ENCODE measurements around the gene PEX6.
"Not testable (repeated sequence)": the region's sequence is repeated elsewhere in the genome, so short reads cannot be mapped to it uniquely, and the experiment has no call there.

PEX6 gene

GRCh38 chr6:42978839-42979522 lies at the start of gene PEX6:
TSS of gene PEX6 (minus strand) at chr6:42979181. CDS start at chr6:42979150, 31 bp downstream.
- peak; percentile 92 for DNase-seq

- no peak for DNase-seq
Observed at GRCh38 chr6:43026365-43026764, 47.4 kb upstream of the PEX6 start.

- DNase-seq = no peak
Observed at GRCh38 chr6:43024436-43024835, 45.5 kb upstream of the PEX6 start.

- DNase-seq = peak; percentile 73
Observed at GRCh38 chr6:43021270-43022047, 42.5 kb upstream of the PEX6 start, which contains the start of gene RRP36. TSS of gene RRP36 (plus strand) at chr6:43021623. CDS start at chr6:43021655, 32 bp downstream.

GRCh38 chr6:43020847-43021246 lies 41.9 kb upstream of the PEX6 start:
- DNase-seq = no peak

GRCh38 chr6:43020052-43020705 lies 41.2 kb upstream of the PEX6 start:
- DNase-seq = no peak

GRCh38 chr6:43019152-43019551 lies 40.2 kb upstream of the PEX6 start:
- no peak for DNase-seq

GRCh38 chr6:43016943-43017334 lies 38.0 kb upstream of the PEX6 start:
- DNase-seq = no peak

GRCh38 chr6:43016176-43016942 lies 37.4 kb upstream of the PEX6 start:
- DNase-seq = no peak

- no peak for DNase-seq
Observed at GRCh38 chr6:43014434-43014909, 35.5 kb upstream of the PEX6 start.

GRCh38 chr6:43013843-43014433 lies 35.0 kb upstream of the PEX6 start, which contains the start of the genes KLHDC3 and MEA1:
TSS of gene KLHDC3 (plus strand) at chr6:43014249. CDS start at chr6:43017193, 2,944 bp downstream.
TSS of gene MEA1 (minus strand) at chr6:43013946. CDS start at chr6:43013813, 133 bp downstream.
- peak; percentile 99 for DNase-seq

GRCh38 chr6:43013097-43013842 lies 34.3 kb upstream of the PEX6 start:
- no peak for DNase-seq

GRCh38 chr6:43012364-43012763 lies 33.4 kb upstream of the PEX6 start:
- no peak for DNase-seq

- no peak for DNase-seq
Observed at GRCh38 chr6:43011207-43011606, 32.2 kb upstream of the PEX6 start.

GRCh38 chr6:43009124-43009523 lies 30.1 kb upstream of the PEX6 start:
- DNase-seq = peak; percentile 20

GRCh38 chr6:43007126-43007525 lies 28.1 kb upstream of the PEX6 start:
- no peak for DNase-seq

GRCh38 chr6:43006251-43006650 lies 27.3 kb upstream of the PEX6 start:
- no peak for DNase-seq

- DNase-seq = no peak
Observed at GRCh38 chr6:43005844-43006243, 26.9 kb upstream of the PEX6 start.

GRCh38 chr6:43001843-43002242 lies 22.9 kb upstream of the PEX6 start:
- DNase-seq = no peak

GRCh38 chr6:42998205-42998604 lies 19.2 kb upstream of the PEX6 start:
- not testable (repeated sequence) for DNase-seq

- DNase-seq = no peak
Observed at GRCh38 chr6:42996513-42996912, 17.5 kb upstream of the PEX6 start.

Data from NCI-H2171 (cell line).